ENCODE results near the gene CBLB. TPM values are rescaled to one million over a fixed set of nuclear protein-coding genes. Genes with fewer than 3 reads are reported as not detected.

Gene CBLB
- polyA plus RNA-seq, 1 experiment: 24.7 TPM

DNA sequence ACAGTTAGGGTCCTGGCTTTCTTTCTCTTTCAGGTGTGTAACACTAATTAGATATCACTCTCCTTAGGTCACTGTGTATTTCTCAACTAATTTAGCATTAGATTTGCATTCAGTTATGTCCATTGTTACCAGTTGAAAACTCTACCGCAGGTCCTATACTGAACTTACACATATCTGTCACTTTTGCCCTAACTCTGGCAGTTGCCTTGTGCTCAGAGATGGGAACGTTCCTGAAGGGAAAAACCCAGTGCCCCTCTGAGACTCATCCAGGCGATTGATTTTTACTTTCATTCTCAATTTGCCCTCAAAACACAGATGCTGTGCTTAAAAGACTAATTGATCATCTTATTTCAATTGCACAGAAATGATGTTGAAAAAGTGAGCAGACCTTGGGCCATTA is 253.0 kb downstream of the CBLB start:
- no peaks in the 10 kb centered on the region for H3K9me3 ChIP-seq (ENCODE audit: control insufficient read depth, insufficient read depth, low read length)
- ChIA-PET CTCF (no interaction called here), POLR2A (no interaction called here)
- no peak overlapping the region for H3K4me3 ChIP-seq (ENCODE audit: low read depth, low read length)
- DNase-seq (ENCODE audit: low read depth, low spot score): no peak
- TF ChIP-seq, protein P1, sequence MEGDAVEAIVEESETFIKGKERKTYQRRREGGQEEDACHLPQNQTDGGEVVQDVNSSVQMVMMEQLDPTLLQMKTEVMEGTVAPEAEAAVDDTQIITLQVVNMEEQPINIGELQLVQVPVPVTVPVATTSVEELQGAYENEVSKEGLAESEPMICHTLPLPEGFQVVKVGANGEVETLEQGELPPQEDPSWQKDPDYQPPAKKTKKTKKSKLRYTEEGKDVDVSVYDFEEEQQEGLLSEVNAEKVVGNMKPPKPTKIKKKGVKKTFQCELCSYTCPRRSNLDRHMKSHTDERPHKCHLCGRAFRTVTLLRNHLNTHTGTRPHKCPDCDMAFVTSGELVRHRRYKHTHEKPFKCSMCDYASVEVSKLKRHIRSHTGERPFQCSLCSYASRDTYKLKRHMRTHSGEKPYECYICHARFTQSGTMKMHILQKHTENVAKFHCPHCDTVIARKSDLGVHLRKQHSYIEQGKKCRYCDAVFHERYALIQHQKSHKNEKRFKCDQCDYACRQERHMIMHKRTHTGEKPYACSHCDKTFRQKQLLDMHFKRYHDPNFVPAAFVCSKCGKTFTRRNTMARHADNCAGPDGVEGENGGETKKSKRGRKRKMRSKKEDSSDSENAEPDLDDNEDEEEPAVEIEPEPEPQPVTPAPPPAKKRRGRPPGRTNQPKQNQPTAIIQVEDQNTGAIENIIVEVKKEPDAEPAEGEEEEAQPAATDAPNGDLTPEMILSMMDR (IDR thresholded peaks at IDR 0.05; ENCODE audit: low read depth, low read length): no peak
- H3K27me3 ChIP-seq (ENCODE audit: control insufficient read depth, insufficient read depth, low read length): no peaks in the 10 kb centered on the region
- no peak overlapping the region for H3K27ac ChIP-seq (ENCODE audit: low read depth, low read length)

DNA sequence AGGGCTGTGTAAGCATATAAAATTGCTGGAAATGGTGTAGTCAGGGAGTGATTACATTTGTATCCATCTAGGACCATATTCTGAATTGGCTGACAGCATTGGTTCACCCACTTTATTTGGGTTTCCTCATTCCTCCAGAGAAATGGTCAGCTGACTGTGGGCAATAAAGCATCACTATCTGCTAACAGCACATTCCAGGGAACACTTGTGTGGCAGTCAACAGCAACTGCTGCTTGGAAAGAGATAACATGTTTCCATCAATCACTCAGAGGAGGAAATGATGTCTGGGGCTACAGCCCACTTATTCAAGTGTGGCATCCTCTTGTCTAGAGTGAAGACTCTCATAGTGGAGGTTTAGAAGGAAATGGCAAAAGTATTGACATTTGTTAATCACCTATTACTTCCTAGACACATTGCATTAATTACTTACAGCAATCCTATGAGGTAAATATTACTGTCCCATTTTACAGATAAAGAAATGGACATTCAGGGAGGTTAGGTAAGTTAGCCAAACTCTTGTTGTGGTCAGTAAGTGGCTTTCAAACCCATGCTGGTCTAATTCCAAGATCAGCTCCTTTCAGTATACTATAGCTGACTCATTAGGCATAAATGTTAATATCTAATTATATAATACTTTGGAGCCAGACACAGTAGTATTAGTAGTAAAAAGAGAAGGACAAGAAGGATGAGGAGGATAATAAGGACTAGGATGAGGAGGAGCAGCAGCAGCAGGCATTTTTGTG is 254.4 kb downstream of the CBLB start:
- no peak overlapping the region for H3K4me3 ChIP-seq (ENCODE audit: low read depth, low read length)
- H3K9me3 ChIP-seq (ENCODE audit: control insufficient read depth, insufficient read depth, low read length): no peaks in the 10 kb centered on the region
- no peaks in the 10 kb centered on the region for H3K27me3 ChIP-seq (ENCODE audit: control insufficient read depth, insufficient read depth, low read length)
- no peak for DNase-seq (ENCODE audit: low read depth, low spot score)
- TF ChIP-seq, protein P1 (IDR thresholded peaks at IDR 0.05; ENCODE audit: low read depth, low read length): no peak
- POLR2A ChIA-PET: no interaction called here
- no peak overlapping the region for H3K27ac ChIP-seq (ENCODE audit: low read depth, low read length)
- CTCF ChIA-PET: no interaction called here

DNA sequence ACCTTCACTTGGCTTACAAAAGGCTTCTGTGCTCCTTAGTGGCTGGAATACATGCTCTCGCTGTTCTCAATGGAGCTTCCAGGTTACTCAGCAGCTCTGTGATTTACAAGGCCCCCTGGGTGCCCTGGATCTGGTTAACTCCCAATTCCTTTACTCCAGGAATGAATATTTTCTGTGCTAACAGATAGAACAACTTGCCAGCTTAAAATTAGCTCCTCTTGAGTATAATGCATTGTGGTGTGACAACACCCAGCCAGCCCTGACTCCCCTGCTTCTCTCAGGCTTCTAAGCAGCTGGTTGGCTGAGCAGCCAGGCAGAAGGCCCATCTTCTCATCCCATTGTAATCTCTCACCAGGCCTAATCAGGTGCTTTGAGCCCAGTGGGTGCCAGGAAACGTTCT is 255.7 kb downstream of the CBLB start:
- DNase-seq (ENCODE audit: low read depth, low spot score): no peak
- no peaks in the 10 kb centered on the region for H3K27me3 ChIP-seq (ENCODE audit: control insufficient read depth, insufficient read depth, low read length)
- no peaks in the 10 kb centered on the region for H3K9me3 ChIP-seq (ENCODE audit: control insufficient read depth, insufficient read depth, low read length)
- H3K4me3 ChIP-seq (ENCODE audit: low read depth, low read length): no peak overlapping the region
- ChIA-PET POLR2A (no interaction called here), CTCF (no interaction called here)
- TF ChIP-seq, protein P1 (IDR thresholded peaks at IDR 0.05; ENCODE audit: low read depth, low read length): no peak
- H3K27ac ChIP-seq (ENCODE audit: low read depth, low read length): no peak overlapping the region

DNA sequence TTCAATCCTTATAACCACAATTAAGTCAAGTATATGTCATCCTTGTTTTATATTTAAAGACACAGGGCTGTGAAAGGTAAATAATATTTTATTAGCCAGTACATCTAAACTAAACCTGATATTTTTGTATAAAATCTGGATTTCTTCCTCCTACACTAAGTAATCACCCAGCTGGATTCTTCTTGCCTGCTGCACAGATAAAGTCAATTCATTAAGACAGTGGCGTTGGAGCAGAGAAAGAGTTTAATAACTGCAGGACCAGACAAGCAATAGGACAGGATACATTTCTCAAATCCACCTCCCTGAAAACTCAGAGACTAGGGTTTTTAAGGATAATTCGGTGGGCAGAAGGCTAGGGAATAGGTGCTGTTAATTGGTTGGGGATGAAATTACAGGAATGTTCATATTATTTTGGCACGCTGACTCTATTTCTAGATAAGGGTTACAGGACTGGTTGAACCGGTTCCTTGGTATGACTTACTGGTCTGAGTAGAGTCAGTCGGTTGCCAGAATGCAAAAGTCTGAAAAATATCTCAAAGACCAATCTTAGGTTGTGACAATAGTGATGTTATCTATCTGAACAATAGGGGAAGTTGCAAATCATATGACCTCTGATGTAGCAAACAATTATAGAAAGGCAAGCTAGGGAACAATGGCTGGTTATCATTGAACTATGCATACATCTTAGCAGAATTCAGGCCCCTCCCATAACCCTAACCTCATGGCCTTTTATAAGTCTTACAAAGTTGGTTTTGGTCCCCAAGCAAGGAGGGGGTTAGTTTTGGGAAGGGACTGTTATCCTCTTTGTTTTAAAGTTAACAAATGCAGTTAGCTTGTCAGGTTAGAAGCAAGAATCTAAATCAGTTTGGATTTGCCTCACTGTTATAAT is 257.3 kb downstream of the CBLB start:
- TF ChIP-seq, protein P1 (IDR thresholded peaks at IDR 0.05; ENCODE audit: low read depth, low read length): no peak
- Histone ChIP-seq H3K27ac (ENCODE audit: low read depth, low read length) (no peak overlapping the region), H3K27me3 (ENCODE audit: control insufficient read depth, insufficient read depth, low read length) (no peaks in the 10 kb centered on the region), H3K4me3 (ENCODE audit: low read depth, low read length) (no peak overlapping the region), H3K9me3 (ENCODE audit: control insufficient read depth, insufficient read depth, low read length) (no peaks in the 10 kb centered on the region)
- ChIA-PET POLR2A (no interaction called here), CTCF (no interaction called here)
- no peak for DNase-seq (ENCODE audit: low read depth, low spot score)

DNA sequence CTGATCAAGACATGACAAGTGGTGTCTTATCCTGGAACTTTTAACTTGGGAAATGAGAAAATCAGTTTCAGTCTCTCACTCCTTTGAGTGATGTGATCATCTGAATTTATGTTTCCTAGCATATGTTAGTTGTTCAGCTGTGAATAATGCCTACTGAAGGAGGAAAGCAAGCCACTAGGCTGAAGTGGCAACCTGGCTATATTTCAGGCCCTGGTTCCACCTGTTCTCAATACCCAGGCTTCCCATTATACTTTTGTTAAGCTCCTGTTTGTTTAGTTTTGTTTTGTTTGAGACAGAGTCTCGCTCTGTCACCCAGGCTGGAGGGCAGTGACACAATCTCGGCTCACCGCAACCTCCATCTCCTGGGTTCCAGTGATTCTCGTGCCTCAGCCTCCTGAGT is 258.3 kb downstream of the CBLB start:
- DNase-seq (ENCODE audit: low read depth, low spot score): no peak
- H3K4me3 ChIP-seq (ENCODE audit: low read depth, low read length): no peak overlapping the region
- H3K27ac ChIP-seq (ENCODE audit: low read depth, low read length): no peak overlapping the region
- TF ChIP-seq, protein P1 (IDR thresholded peaks at IDR 0.05; ENCODE audit: low read depth, low read length): no peak
- POLR2A ChIA-PET: no interaction called here
- H3K9me3 ChIP-seq (ENCODE audit: control insufficient read depth, insufficient read depth, low read length): no peaks in the 10 kb centered on the region
- CTCF ChIA-PET: no interaction called here
- H3K27me3 ChIP-seq (ENCODE audit: control insufficient read depth, insufficient read depth, low read length): no peaks in the 10 kb centered on the region

All from AG04450 (cell line).